Bone marrow (tissue), 2 donors: ENCODE data around the gene RBM47.
A peak's percentile ranks its signal among the peaks of the same experiment; 100 is the strongest.

Experiments
- DNase-seq, 2 donors: peaks; one replicate each; lab custom pipeline; 2025; lab: John Stamatoyannopoulos, UW

The RBM47 gene

DNA sequence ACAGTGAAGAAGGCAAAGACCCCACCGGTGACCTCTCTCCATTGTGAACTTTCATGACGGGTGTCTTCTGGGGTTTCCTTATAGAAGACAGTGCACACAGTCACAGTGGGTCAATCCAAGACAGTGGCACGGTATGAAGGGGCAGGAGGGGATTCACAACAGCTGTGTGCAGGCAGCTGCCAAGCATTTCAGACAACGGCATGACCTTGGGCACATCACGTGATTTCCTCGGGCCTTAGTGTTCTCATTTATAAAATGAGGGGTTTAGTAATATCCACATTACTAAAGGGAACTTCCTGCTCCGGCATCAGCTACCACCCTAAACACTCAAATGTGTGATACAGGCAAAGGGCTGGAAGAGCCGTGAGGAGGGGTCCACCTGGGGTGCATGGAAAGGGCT, 42.9 kb downstream of the RBM47 start:
- no peak for DNase-seq

DNA sequence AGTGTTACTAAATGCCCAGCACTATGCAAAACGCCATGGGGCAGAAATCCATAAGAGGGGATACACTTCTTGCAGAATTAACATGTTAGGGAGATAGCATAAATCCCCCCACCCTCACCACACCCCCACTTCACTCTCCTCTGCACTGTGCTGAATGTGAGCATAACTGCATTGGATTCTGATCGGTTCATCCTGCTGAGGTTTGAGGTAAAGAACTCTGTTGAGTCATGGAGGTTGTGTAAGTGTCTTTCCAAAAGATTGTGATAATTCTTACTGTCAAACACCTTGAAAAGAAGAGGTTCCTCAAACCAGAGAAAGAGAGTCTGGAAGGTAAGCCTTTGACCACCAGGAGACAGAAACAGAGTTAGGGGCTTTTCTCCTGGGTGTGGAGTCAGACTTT, 43.6 kb downstream of the RBM47 start:
- no peak for DNase-seq

DNA sequence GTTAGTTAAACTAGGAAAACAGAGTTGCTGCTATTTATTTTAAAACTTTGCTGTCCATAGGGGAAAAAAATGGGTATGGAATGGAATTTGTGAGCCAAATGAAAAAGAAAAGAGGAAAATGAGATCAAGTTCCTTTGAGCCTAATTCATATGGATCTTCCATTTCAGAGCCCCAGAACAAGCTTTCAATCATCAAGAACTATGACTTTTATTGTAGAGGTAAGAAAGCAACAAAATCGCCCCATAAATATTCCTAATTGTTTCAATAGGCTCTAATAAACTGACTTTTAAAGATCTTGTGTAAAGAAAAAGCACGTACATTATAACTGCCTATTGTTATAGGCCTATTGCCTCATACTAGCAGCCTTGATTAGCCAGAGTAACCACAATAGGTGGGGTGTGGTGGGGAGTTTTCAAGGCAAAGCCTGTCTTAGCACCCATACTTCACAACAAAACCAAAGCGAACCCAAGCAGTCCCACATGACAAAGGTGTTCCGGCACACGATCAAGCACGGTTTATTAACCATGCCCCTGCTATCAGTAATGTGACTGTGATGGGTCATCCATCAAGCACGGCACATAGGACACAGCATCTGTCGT, 44.4 kb downstream of the RBM47 start:
- DNase-seq, result no peak

DNA sequence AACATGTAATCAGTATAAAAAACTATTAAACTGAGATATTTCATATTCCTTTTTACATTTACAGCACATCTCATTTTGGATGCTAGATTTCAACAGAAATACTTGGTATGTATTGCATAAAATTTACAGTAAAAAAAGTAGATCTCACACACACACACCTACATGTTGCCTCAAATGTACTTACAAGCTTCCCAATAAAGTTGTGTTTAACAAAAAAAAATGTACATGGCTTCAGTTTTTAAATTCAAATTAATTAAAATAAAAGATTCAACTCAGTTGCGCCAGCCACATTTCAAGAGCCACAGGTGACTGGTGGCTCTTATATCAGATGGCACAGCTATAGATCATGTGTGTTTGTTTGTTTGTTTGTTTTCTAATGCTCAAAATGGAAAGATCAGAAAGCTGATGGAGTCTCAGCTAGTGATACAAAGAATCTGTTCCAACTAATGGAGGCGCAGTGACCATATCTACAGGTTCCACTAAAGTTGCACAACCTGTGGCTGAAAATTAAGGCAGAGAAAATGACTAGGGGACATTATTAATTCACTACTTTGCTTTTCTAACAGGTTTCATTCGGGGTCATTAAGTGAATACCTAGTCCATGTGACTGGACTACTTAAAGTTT, 45.0 kb downstream of the RBM47 start:
- no peak for DNase-seq

DNA sequence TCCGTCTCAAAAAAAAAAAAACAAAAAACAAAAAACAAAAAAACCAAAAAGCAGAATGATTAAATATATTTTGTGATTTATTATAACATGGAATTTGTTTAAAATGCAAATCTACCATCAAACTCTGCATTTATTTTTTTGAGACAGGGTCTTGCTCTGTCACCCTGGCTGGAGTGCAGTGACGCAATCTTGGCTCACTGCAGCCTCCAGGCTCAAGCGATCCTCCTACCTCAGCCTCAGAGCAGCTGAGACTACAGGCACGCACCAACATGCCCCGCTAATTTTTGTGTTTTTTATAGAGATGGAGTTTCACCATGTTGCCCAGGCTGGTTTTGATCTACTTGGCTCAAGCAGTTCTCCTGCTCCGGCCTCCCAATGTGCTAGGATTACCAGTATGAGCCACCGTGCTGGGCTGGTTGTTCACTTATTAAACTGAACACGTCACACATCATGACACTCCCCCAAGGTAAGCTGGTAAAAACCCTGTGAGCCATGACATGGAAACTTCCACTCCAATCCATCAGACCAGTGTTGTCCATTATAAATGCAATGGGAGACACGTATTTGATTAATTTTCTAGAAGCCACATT, 45.7 kb downstream of the RBM47 start:
- DNase-seq, result no peak

DNA sequence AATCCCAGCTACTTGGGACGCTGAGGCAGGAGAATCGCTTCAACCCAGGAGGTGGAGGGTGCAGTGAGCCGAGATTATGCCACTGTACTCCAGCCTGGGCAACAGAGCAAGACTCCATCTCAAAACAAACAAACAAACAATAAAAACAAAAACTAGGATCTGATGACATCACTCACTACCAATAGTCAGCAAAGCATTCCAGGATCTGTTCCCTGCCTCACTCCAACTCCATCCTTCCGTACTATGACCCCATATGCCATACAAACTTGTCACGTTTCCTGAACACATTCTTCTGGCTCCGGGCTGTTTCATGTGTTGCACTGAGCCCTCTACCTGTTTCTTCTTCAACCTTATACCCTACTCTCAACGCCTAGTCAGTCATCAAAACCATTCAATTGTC, 47.3 kb downstream of the RBM47 start:
- no peak for DNase-seq

DNA sequence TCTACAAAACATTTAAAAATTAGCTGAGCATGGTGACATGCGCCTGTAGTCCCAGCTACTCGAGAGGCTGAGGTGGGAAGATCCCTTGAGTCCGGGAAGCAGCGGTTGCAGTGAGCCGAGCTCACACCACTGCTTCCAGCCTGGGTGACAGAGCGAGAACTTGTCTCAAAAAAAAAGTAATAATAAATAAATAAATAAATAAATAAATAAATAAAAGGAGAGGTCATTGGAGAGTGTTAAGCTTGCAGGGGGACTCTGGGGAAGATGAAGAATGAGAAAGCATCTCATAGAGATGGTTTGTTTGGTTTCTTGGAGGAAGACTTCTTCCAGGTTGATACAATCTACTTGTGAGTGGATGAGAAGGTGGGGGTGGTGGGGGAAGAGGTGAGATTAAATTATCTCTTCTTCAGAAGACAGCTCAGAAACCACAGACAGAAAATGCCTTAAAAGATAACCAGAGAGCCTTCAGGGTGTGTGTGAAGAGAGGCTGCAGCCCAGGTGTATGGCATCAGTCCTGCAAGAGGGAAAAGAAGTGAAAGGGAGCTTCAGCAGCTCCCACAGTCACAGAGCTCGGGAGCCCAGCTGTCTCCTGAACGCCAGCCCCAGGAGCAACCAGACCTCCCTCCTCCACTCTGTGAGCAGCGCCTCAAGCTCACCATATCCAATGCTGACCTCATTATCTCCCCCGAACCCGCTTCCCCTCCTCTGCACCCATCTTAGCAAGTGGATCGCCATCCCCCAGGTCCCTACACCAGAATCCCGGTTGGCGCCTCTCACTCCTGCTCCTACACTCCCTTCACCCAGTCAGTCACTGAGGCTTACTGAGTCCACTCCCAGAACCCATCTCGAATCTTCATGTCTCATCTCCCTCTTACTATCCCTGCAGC, 48.2 kb downstream of the RBM47 start:
- DNase-seq, result no peak

DNA sequence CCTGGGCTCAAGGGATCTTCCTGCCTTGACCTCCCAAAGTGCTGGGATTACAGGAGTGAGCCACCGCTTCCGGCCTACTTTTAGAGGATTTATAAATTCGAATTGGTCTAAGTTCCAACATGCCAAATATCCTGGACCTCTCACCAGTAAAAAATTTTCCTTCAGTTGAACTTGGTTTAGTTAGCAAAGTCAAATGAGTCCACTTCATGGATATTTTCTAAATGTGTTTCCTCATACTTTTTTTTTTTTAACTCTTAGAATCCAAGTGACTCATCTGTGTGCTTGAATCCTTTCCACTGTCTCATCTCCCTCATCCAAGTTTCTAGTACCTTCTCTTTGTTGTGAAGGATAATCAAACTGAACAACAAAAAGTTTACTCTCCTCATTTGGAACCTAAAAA, 49.7 kb downstream of the RBM47 start:
- no peak for DNase-seq

DNA sequence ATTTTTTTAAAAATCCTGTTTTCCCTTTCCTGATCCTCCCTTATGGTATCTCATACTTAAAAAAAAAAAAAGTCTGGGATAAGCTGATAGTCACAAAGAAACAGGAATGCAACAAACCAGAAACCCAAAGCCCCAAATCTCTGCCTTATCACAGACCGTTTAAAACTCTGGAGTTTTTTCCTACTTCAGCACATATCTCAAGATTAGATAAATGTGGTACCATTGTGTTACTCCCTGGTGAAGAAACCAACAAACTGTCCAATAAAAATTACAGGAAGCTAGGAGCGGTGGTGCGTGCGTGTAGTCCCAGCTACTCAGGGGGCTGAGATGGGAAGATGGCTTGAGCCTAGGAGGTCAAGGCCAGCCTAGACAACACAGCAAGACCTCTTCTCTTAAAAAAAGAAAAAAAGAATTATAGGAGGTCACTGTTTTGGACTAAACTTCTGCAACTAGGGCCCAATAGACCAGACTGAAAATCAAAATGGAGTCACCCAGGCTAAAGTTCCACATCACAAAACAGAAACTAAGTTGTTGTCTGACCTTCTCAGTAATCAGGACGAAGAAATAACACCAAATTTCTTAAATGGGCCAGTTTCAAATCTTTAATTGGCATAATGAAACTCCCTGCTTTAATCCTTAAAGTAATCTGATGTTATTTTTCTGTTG, 51.9 kb downstream of the RBM47 start:
- no peak for DNase-seq

DNA sequence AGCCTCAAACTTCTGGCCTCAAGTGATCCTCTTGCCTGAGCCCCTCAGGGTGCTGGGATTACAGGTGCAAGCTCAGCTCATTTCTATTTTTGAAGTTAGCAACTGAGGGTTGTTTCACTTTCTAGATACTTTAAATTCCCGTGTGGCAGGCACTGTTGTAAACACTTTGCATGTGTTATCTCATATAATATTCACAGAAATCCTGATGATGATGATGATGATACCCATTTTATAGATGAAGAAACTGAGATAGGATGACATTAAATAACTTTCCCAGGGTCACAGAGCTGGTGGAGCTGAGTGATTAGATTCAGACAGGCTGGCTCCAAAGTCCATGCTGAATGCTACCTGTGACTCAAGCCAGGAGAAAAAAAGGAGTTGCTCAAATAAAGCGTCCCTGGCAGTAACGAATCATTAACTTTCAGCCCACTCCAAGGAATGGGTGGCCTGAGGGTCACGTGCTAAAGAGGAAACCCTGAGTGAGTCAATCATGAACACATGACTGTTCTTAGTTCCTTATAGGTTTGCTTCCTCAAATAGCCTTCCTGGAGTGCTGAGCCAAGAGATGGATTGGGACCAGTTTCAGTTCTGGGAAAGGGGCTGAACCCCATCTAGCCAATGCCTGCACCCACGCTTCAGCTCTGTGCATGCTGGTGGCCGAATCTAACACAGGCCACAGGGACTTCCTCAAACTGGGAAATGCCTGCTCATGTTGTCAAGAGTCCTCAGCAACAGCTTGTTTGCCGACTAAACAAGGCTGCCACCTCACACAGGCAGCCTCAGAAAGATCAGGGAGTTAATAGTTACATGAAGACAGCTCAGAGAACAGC, 52.8 kb downstream of the RBM47 start:
- DNase-seq, result peak; percentile 61 to 85

DNA sequence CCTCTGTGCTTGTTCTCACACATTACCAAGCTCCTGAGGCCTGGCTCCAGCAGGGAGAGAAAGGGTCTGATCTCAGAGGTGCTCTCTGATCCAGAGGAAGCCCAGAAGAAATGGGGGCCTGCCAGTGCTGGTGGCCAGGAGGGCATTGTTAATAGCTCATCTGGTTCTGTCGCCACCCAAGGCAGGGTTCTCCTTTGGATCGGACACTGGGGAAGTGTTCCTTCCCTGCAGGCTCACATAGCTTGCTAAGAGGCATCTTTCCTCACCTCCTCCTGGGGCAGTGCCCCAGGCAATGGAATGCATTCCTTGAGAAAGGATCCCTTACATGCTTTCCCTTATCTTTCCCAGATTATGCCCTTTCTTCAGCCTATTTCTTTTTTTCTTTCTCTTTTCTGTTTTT, 53.8 kb downstream of the RBM47 start:
- DNase-seq, result no peak

DNA sequence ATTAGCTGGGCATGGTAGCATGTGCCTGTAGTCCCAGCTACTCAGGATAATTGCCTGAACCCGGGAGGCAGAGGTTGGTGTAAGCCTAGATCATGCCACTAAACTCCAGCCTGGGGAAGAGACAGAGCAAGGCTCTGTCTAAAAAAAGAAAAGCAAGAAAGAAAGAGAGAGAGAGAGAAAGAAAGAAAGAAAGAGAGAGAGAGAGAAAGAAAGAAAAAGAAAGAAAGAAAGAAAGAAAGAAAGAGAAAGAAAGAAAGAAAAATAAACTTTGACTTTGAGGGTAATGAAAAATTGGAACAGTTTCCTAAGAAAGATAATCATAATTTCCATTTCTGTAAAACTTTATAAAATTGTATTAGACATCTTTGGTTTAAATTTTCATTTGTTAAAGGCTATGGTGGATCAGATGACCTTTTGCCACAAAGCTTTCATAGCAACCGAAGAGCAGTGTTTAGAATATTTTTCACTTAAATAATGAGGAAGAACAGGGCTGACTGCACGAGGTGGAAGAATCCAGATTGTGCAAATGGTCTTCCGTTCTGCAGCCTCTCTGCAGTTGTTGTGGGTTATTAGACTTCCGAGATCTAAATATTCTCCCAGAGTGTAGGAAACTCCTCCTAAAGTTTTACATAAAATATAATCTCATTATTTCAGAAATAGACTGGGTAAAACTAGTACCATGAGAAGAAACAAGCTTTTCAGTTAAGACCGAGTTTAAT, 55.9 kb downstream of the RBM47 start:
- DNase-seq, result peak in 1 of 2 donors; percentile 58

DNA sequence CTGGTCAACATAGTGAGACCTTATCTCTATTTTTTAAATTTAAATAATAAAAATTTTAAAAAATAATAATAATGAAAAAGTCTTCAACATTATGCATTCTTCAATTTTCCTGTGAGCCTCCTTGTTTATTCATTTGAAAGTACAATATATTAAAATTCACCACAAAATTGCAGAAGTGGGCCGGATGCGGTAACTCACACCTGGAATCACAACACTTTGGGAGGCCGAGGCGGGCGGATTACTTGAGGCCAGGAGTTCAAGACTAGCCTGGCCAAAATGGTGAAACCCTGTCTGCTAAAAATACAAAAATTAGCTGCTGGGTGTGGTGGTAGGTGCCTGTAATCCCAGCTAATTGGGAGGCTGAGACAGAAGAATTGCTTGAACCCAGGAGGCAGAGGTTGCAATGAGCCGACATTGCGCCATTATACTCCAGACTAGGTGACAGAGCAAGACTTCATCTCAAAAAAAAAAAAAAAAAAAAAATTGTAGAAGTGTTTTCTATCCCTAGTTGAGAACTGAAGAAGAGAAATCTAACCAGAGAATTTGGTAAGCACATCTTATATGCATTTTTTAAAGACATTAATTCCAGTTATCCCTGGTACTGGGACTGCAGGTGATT, 56.9 kb downstream of the RBM47 start:
- no peak for DNase-seq

DNA sequence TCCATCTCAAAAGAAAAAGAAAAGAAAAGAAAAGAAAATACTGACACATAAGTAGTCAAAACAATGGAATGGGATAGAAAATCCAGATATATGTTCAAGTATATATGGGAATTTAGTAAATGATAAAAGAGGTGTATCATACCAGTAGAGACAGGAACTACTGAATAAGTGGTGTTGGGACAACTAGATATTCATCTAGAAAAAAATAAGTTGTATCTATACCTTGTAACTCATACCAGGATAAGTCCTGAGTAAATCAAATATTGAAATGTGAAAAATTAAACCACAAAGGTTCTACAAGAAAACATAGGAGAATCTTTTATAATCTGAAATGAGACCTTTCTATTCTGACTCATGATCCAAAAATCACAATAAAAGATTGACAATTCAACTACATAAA, 58.5 kb downstream of the RBM47 start:
- DNase-seq, result no peak

DNA sequence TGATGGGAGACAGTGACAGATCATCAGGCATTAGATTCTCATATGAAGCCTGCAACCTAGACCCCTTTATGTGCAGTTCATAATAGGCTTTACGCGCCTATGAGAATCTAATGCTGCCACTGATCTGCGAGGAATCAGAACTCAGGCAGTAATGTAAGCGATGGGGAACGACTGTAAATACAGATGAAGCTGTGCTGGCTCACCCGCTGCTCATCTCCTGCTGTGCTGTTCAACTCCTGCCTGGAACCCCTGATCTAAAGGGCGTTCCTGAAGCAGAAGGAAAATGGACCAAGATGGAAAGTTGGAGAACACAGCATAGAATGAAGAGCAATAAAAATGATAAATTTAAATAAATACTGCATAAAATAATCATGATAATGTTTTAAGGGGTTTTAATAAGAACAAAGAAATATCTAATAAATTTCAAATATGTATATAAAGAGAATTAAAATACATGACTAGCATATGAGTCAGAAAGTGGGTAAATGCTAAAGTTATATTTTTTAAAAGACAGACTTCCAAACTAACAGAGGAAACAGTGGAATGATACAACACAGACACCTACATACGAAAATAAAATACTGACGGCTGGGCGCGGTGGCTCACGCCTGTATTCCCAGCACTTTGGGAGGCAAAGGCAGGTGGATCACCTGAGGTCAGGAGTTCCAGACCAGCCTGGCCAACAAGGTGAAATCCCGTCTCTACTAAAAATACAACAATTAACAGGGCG, 59.2 kb downstream of the RBM47 start:
- DNase-seq, result no peak

DNA sequence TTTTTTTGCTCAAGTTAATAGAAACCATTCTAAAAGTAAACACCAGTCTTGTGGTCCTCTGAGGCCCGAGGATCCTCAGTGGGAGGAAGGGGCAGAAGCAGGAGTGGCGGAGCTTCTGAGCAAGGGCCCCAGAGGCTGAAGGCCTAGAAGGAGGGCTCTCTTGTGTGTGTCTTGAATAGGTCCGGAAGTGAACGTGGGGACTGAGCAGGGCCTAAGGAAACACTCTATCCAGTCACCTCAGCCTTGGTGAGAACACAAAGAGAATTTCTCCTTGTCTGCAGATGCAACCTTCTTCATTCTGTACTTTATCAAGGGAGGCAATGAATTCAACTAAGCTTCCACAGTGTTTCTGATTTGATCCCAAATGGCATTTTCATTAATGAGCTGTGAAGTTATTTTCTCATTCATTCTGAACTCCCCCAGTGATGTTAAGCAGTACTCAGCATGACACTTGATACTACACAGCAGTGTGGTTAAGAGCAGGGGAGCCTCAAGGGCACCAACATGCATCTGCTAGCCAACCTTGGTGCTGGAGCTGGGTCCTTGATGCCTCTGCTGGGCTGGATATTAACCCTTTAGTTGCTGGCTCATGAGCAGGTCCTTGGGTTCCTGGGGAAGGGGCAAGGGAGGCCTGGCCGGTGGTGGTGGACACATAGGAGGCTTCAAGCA, 64.7 kb downstream of the RBM47 start:
- DNase-seq, result no peak

DNA sequence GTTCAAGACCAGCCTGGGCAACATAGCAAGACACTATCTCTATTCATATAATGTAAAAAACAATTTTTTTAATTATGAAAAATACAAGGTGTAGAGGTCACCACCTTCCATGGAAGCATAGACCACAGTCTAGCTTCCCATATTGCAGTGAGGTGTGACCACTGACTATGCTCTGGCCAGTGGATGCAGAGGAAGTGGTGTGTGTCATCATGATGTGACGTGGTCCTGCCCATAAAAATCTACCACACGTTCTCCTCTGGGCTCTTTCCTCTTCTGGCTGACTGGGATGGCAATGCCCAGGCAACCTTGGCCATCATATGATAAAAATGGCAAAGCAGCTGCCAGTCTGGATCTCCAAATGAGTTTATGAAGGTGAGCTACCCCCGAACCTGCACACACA, 65.7 kb downstream of the RBM47 start:
- DNase-seq, result no peak

DNA sequence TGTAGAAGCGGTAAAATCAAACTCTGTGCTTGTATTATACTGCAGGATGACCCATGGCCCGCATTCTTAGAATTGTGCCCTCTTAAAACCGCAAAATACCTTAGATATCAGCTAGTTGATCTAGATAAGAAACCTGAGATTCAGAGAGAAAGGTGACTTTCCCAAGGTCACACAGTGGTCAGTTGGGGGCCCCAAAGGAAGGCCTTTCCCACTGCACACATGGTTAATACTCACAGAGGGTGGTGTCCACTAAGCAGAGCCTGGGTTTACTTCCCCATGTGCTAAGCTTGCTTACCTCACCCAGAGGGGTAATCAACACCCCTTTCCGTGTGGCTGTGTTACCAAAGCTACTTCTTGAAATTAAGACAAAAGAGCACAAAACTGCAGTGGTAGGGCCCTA, 66.3 kb downstream of the RBM47 start:
- no peak for DNase-seq

DNA sequence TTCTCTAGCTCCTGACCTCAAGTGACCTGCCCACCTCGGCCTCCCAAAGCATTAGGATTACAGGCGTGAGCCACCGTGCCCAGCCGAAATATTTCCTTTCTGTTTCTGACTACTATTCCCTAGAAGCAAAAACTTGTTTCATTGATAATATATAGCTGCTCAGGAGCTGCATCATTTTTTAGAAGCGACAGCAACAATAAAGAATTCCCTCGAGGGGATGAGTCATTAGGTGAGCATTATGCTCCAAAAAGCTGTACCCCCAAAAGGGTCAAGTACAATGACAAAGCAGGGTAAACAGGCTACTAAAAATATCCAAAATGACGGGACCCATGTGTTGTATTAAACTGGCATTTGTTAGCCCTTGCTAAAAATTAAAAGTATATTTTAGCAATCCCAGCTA, 67.0 kb downstream of the RBM47 start:
- DNase-seq, result no peak
